Gastrocnemius medialis (tissue), 4 donors: ENCODE results near the gene CLDN19.

Experiments used
- CTCF ChIP-seq, 5 experiments: fragments of 450-650 bp in 3 of 5; fragments of 200-600 bp in 2 of 5; sonication (generic) in 2 of 5; IDR thresholded peaks in 4 of 5; conservative IDR thresholded peaks in 1 of 5; 1 replicate in 4 of 5; 2 replicates in 1 of 5; pipeline ENCODE4 v1.5.1; 2016 to 2019; ENCODE audit warnings: antibody characterized with exemption in 5 of 5, mild to moderate bottlenecking in 3 of 5, moderate library complexity in 3 of 5
- POLR2A ChIP-seq, 2 donors: fragments of 450-650 bp; IDR thresholded peaks; one replicate each; pipeline ENCODE4 v1.6.1; 2017; ENCODE audit warnings: antibody characterized with exemption in 2 of 2, mild to moderate bottlenecking in 2 of 2, moderate library complexity in 2 of 2

DNA sequence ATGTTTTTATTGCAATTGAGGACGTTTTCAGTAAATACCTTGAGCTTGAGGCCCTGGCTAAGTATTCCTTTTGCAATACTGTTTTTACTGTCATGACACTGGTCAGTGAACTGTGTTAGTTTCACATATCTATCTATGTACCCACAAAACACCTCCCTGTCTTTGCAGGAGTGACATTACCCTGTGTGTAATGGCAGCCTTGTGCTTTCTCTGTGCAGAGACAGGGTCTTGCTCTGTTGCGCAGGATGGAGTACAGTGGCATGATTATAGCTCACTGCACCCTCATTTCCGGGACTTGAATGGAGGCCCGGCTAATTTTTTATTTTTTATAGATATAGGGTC, 48.9 kb downstream of the CLDN19 start:
- TF ChIP-seq POLR2A (IDR thresholded peaks at IDR 0.05), result no peak
- no peak for TF ChIP-seq CTCF (IDR thresholded peaks at IDR 0.05 in 4 of 5, conservative IDR thresholded peaks at IDR 0.05 in 1 of 5)
